CD4-positive, alpha-beta T cell treated with Interleukin-1 beta for 1 hour (primary cell): ENCODE data around the gene COL4A2.
"Not testable (repeated sequence)": the region's sequence is repeated elsewhere in the genome, so short reads cannot be mapped to it uniquely, and the experiment has no call there.

Experiments used
- DNase-seq, 2 donors: peaks; one replicate each; pipeline ENCODE4 v3.0.0-alpha.2; 2020 to 2022

The COL4A2 gene

GRCh38 chr13:110308656-110309359 is 1.7 kb downstream of the COL4A2 start:
- no peak for DNase-seq

DNA sequence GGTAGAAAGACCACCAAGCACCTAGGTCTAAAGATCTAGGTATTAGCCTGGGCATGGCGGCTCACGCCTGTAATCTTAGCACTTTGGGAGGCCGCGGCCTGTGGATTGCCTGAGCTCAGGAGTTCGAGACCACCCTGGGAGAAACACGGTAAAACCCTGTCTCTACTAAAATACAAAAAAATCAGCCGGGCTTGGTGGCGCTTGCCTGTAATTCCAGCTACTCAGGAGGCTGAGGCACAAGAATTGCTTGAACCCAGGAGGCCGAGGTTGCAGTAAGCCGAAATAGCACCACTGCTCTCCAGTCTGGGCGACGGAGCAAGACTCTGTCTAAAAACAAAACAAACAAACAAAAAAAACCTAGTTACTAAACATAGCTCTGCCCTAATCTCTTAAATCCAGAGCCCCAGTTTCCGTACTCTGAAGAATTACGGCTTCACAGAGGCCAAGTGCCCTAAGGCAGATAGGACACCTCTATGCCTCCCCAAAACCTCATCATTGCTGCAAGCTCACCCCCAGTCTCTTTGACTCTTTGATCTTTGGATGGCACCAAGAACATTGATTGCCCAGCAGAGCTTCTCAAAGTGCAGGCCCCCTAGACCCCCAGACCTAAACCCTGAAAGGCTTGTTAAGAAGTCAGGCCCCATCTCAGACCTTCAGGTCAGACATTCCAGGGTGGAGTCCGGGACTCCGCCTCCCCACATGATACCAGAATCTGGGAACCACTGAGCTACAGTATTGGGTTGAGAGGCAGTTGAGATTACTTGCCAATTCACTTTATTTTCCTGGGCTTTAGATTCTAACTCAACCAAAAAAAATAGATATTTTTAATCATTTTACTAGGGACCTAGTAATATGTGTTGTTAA is 2.8 kb downstream of the COL4A2 start:
- no peak for DNase-seq

DNA sequence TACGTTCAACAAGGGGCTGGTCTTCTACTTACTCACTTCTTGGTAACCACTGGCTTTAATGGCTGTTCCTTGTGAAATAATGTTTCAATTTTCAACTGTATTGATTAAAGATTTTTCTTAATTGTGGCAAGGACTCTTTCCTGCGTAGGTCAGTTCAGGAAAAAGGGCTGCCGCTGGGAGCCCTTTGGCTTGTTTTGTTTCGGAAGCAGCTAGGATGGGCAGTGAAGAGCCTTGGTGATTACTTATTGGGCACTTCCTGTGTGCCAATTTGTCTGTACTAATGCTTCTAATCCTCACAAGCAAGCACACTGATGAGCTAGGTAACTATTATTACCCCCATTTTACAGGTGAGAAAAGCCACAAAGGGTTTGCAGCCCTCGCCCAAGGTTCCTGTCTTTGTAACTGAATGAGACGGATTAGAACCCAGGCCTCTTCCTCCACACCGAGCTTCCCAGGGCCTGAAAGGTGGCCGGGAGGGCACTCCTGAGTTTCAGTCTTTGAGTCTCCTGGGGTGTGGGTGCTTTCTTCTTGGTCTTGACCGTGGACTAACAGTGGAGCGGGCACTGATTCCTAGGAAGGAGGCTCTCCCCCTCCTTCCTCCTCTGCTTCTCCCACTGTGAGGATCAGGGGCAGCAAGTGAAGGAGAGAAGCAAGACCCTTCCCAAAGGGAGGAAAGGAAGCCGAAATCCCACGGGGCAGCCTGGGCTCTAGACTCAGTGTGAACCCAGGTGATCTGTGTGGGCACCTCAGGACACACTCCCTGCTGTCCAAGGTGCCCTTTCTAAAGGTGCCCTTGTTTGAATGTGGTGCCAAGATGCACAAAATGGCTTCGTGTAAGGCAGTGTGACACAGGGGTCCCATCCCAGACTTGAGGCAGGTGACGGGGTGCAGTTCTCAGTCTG is 3.7 kb downstream of the COL4A2 start:
- no peak for DNase-seq

DNA sequence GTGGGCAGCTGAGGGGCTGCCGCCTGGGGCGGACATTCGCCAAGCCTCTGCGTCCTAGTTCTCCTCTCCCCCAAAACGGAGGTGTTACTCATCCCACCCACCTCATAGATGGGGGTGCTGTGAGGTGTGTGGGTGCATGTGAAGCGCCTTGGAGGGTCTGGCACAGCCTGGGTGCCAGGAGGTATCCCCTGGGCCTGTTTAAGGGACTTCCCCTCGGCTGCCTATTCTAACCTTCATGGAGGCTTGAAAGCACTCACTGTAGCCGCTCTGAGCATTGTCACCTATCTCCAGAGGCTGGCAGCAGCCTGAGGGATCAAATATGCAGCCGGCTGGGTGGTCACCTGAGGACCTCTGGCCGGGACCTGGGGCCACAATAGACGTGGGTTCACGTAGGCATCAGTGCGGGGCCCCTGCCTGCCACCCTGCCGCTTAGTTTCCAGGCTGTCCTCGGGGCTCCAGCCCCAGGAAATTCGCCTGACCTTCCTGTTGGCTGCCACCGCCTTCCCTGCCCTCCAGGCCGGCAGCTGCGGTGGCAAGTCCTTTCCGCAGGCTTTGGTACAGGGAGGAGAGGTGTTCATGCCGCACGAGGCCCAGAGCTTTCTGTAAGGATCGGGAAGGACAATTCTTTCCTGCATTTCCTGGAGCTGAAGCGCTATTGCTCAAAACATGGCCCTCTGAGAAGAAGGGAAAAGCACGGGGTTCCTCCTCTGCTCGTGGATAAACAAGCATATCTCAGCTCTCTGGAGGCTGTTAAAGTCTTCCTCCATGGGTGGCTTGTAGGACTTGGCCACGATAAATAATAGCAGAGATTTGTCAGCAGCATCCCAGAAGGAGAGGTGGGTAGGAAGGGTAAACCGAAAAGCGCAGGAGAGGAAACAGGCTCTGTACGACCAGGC is 4.6 kb downstream of the COL4A2 start:
- DNase-seq, result no peak

DNA sequence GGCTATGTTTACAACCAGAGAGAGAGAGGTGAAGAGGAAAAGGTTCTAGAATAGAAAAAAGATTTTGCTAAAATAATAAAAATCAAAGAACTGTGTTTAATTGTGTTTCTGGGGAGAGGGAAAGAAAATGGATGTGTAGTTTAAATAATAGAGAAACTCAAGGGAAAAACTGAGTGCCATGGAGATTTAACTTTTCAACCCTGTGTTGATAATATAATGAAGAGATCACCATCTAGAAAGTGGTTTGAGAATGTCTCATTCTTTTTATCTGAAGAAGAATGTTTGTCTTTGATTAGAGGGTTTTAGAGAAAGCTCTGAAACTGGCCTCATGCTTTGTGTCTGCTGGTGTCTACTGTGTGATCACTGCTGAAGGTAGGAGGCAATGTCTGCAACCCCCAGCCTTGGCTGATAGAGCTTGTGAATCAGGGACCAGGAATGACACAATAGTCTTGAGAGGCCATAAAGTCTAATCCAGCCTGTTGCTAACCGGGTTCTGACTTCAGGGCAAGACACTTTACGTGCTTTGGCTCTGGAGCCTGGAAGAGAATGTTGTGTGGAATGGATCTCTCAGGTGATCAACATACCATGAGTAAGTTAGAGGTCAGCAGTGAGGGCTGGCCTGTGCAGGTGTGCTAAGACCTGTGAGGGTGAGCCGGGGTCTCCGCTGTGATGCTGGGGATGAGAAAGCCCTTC is 5.4 kb downstream of the COL4A2 start:
- no peak for DNase-seq

- DNase-seq, result not testable (repeated sequence)
Measured at GRCh38 chr13:110313261-110313660, 6.2 kb downstream of the COL4A2 start.

- DNase-seq, result not testable (repeated sequence)
Measured at GRCh38 chr13:110313733-110314132, 6.6 kb downstream of the COL4A2 start.

DNA sequence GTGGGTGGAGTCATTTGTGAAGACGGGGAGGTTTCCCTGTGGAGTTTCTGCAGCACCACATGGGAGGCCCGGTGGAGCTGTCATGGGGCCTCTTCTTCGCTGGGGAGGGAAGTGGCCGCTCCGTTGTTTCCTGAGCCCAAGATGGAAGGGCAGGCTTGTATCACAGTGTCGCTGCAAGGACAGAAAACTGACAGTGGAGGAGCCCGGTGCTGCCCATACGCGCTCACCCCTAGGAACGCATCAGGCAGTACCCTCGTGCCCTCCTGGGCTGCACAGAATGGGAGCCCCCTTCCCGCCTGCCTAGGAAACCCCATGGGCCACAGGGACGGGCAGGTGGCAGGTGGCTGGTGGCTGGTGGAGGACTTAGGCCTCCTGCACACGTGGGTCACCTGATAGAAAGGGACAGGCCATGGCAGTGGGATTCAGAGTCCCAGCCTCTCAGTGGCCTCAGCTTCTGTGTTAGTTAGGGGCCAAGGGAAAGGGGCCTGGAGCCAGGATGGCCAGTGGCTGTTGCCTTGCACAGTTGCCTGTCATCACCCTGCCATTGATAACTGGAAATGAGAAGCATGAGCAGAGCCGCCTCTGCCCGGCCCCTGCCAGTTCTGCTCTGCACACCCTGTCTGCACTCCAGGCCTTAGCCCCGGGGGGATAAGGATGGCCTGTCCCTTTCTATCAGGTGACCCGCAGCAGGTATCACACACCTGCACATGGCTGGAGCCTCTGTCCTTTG is 7.6 kb downstream of the COL4A2 start:
- DNase-seq, result no peak

DNA sequence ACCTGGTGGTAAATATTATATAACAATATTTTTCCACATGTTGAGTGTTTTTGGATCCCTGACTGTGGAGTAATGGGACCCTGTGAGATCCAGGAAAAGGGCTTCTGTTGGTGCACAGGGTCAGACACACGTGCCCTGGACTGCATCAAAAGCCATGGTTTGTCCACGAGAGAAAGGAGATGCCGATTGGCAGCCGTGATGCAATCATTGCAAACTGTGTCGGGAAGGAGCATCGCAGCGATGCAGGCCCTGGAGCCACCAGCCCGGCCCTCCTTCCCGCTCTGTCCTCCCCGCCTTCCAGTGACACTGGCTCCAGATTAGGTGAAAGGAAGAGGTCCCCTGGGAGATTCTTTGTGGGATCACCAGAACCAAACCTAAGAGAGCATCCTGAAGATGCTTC is 9.1 kb downstream of the COL4A2 start:
- DNase-seq, result no peak

- no peak for DNase-seq
Measured at GRCh38 chr13:110317093-110317492, 10.0 kb downstream of the COL4A2 start.

DNA sequence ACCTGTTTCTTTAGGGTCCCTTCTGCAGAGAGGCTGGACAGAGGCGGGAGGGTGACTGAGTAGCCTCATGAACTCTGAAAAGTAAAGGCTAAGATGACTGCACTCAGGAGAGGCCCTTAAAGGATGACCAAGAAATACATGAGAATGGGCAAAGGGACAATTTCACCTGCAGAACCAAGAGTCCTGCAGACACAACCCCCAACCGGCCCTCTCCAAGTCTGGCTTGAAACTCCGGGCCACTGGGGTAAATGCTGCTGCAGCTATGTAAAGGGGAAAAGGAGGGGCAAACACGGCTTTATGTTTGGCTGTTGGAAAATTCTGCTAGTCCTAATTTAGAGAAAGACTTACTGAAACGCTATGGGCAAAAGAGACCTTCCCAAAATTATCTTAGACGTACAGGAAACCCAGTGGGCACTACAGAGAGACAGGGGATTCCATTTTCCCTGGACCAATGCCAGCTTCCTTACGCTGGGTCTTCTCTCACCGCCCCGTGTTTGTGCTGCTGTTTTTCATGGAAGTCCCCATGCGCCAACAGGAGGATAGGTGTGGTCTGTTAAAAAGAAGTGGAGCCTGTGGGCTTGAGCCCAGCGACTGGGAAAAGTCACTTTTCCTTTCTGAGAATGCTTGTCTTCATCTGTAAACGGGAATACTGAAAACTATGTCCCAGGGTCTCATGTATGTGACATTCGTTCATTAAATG is 10.6 kb downstream of the COL4A2 start:
- no peak for DNase-seq

DNA sequence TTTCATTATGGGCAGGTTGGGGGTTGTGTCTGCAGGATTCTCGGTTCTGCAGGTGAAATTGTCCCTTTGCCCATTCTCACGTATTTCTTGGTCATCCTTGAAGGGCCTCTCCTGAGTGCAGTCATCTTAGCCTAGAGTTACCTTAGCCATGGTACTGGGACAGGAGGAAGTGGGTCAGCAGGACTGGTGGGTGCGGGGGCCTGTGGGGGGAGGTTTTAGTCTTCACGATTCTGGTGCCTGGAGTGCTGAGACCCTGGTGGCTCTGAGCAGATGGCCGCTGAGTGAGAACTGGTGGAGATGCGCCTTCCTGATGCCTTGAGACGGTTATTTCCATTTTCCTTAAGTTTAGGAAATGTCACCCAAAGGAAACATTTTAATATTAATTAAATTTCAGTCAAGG is 11.8 kb downstream of the COL4A2 start:
- DNase-seq, result no peak

- DNase-seq, result no peak
Measured at GRCh38 chr13:110319397-110319773, 12.3 kb downstream of the COL4A2 start.

DNA sequence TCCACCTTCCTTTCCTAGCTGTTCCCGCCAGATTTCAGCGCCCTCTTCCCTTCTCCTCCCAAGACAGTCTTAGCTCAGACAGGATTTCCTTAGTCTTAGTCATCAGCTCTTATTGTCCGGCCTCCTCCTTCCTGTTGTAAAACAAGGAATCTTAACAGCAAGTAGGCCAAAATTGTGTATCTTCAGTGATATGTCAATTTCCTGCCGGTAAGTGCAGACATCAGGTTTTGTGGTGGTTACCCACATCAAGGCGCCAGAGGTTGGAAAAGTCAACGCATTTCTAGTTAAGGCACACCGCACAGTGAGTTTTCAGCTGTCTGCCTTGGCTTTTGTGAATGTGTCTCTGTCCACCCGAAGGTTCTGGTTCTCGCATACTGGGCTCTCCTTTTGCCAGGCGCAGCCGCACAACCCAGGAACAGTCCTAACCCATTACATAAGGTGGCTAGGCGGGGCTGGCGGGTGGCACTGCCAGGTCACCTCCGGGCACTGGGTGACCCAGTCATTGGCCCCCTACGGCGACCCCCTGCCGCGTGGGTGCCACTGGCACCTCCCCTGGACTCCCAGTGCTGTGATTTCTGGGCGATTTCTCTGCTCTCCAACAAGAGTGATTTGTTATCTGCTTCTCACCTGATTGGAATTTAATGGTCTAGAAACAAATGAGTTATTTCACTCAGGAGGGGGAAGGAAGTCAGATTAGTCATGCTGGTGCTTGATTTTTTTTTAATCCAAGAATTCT is 12.9 kb downstream of the COL4A2 start:
- DNase-seq, result no peak

DNA sequence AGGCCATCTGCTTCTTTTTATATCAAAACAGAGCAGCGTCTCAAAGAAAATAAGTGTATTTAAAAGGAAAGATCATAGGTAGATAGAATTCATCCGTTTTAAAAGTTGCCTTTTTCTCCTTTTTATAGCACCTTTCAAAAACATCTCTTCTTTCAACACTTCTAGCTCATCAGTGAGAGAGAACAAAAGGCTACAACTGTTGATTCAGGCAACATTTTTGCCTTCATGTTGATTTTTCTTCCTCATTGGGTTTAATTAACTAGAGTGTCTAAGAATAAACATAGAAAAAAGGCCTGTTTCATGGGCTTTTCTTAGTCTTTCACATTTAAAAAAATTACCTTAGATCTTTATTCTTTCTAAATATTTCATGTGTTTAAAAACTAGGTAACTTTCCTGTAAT is 13.6 kb downstream of the COL4A2 start:
- no peak for DNase-seq

DNA sequence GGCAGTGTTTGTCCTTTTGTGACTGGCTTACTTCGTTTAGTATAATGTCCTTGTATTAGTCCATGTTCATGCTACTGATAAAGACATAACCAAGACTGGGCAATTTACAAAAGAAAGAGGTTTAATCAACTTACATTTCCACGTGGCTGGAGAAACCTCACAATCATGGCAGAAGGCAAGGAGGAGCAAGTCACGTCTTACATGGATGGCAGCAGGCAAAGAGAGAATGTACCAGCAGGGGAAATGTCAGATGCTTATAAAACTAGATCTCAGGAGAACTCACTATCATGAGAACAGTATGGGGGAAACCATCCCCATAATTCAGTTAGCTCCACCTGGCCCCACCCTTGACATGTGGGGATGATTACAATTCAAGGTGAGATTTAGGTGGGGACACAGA is 14.5 kb downstream of the COL4A2 start:
- not testable (repeated sequence) for DNase-seq

- DNase-seq, result no peak
Measured at GRCh38 chr13:110322126-110322827, 15.2 kb downstream of the COL4A2 start.

DNA sequence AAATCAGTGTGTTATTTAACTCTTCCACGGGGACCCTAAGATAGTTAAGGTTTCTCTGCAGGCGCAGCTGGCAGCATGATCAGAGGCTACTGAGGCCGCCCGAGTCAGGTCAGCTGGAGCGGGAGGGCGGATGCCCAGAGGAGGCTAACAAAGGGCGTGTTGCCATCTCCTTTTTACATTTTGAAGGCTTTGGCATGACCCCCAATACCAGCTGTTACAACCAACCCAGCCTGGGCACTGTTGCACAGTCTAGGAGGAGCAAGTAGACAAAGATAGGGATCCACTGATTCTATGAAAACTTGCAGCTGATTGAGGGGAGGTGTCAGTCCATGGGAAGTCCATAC is 15.7 kb downstream of the COL4A2 start:
- DNase-seq, result no peak
